OCI-M2 (cell line): ENCODE results near the gene ARNT2.

Experiments
- DNase-seq: peaks from one replicate; lab custom pipeline; 2025; ENCODE audit not compliant: unreplicated experiment; lab: John Stamatoyannopoulos, UW

The ARNT2 gene

DNA sequence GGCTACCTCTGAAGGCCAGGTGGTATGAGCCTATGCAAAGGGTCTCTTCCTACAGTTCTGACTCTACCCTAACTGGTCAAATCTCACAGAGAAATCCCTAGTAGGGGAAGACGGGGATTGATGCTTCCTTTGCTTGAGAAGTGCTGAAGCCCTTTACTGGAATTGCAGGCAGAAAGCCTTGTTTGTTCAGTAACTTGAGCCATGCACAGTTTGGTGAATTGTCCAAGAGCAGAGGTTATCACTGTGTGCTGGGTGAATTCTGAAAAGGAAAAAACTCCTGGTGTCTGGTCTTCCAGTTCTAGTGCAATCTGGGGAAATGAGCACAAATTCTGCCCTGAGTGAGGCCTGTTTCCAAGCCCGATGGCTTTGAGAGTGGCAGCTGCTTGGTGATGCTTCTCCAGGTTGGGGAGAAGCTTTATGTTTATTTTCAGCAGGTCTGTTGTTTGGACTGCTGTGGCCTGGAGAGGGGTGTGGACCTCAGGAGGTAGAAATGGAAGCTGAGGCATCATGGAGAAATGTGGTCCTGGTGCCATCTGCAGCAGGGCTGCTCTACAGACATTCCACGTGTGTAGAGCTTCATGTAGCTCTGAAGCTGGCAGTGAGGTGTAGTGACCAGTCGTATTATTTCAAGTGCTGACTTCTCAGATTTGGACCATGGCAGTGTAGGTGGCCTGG, 60.9 kb downstream of the ARNT2 start:
- no peak for DNase-seq

DNA sequence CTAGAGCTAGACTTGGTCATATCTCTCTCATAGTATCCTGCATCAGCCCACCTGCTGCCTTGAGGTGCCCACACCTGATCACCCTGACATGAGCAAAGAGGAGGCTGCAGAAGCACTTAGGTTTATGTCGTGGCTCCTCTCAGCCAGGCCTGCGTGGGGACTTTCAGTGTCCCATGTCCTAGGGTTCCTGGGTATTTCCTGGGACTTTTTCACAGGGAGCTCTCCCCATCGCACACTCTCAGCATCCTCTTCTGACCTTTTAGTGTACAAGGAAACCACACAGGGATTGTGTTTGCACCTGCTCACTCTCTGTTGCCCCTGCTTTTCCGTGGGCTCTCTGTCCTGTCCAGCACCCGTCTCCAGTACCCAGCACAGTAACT, 61.4 kb downstream of the ARNT2 start:
- no peak for DNase-seq

DNA sequence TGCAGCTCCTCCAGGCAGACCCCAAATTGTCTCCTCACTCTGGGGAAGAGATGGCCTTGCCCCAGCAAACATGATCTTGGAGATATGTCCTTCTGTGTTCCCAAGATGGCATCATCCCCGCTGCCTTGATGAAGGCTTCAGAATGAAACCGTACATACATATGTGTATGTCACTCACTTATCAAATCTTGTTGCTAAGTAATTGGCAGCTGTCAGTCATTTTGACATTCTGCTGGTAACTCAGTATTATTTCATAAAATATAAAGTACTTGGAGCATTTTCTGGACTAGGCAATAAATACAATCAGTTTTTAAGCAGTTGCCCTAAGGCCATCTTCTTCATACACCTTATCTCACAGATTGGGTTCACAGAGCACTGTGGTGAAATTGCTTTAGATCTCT, 62.4 kb downstream of the ARNT2 start:
- no peak for DNase-seq

DNA sequence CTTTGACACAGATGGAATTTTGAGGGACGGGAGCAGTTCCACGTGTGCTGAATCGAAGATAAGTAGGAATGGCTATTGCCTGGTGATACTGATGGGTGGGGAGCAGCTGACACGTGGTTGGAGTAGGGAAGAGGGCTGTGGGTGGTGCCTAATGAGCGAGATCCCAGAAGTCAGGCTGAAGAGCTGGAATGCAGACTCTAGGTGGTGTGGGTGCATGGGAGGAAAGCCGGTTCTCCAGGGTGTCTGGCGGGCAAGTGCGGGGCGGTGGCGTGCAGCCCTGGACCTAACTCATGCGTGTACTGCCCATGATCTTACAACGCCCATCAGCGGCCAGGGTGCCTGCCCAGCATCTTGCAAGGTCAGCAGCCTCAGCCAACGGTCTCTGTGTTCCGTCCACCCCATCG, 63.1 kb downstream of the ARNT2 start:
- DNase-seq, result no peak

DNA sequence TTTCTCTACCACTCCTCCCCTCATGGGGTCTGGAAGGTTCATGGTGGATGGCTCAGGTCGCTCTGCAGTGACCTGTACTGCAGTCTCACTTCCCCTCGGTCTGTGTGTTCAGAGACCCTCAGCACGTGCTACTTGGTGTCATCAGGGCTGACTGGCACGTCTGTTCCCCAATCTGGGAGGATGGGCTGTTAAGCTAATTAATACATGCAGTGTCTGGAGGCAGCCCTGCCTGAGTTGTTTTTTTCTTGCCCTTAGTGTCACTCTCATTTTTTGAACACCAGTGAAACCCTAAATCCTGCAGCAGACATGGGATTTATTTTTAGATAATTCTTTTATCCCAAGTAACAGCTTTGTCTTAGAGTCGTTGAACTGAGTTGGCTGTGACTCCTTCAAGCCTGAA, 64.6 kb downstream of the ARNT2 start:
- no peak for DNase-seq

DNA sequence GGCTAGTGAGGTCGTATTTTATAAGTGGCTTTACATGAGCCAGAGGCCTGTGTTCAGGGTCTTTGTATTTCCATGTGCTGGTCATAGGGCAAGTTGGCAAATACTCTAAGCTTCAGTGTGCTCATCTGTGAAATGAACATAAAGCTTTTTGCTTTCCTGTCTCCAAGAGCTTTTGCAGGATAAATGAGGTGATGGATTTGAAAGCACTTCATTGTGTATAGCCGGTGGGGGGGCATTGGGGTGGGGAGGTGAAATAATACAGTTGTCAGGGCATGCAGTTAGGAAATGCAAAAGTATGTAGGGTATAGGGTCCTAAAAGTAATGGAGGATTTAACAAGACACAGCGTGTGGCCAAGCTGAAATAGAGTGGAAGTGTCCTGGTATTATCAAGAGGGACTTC, 67.7 kb downstream of the ARNT2 start:
- no peak for DNase-seq

DNA sequence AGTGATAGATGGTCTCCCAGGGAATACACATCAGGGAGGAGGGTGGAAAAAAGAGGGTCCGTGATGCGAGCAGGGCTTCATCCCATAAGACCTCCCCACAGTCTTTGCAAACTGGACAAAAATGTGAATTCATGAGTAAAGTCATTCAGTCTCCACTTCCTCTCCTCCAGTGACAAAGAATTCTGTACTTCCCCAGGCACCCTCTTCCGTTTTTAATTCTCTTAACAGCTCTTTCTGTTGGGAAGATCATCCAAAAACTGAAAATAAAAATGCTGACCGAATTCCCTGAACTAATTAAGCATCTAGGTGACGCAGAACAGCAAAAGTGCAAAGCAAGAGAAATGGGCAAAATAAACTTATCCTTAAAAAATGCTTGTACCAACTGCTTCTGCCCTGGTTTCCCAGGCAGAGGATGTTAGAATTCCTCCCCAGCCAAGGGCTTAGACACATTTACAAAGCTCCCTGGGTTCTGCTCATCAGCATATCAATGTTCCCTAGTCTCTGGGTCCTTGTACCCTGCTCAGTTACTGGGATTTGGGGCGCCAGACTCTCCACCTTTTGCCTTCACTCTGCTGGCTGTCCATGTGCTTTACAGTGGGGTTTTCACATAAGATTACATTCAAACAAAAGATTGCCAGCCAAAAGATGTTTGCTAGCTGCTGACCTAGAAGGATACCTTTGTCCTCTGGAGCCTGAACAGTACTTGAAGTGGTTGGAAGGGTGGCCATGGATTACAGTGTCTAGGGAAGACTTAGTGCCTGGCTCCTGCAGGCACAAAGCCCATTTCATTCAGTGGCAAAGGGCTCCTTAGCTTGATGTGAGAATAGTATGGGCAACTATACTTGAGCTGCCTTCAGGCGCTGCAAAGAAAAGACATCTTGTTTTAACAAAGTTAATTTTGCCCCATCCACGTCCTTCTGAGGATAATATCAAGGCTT, 69.4 kb downstream of the ARNT2 start:
- no peak for DNase-seq

DNA sequence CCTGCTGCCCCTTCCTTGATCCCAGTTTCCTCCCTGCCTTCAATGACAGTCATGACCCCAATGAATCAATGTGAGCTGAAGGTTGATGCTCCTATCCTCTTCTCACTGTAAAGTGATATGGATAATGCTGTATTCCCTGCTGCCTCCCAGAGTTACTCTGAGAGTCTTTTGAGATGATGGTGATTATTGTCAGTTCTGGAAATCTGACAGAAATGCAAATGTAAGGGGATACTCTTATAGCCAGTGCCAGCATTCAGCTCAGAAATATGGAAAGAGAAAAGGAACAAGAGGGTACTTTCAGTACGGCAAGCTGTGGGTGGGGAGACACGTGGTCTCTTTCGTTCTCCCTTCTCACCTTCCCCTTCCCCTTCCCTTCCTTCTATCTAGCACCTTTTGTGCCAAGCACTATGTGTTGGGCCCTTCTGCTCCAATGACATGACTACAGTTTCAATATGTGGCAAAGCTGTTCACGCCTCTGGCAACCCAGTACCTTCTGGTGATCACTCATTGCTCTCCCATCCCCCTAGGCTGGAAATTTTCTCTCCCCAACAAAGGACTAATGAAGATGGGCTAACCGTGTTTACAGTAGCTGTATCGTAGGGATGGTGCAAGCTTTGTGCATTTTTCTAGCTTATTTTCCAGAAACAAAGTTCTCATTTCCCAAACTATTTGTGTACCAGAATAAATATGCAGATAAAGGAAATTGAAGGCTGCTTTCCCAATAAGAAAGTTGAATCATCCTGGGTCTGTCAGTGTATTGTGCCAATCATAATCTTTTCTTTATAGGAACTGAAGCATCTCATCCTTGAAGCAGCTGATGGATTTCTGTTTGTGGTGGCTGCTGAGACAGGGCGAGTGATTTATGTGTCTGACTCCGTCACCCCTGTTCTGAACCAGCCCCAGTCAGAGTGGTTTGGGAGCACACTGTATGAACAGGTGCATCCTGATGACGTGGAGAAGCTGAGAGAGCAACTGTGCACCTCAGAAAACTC, 70.3 kb downstream of the ARNT2 start:
- DNase-seq, result no peak

DNA sequence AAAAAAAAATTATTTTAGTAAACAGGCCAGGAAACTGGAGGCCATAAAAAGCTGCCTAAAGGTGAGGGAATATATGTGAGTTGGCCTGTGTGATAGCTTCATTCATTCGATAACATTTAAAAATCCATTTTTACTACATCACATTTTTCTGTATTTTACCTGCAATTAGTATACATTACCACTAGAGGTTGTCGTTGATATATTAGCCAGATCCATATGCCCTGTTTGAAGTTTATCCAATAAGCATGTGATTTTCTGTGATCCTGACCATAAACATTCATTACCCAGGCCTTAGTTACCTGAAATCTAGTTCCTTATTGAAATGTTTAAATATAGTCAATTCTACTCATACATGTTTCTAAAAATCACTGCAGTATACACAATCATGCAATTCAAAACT, 71.4 kb downstream of the ARNT2 start:
- DNase-seq, result no peak

DNA sequence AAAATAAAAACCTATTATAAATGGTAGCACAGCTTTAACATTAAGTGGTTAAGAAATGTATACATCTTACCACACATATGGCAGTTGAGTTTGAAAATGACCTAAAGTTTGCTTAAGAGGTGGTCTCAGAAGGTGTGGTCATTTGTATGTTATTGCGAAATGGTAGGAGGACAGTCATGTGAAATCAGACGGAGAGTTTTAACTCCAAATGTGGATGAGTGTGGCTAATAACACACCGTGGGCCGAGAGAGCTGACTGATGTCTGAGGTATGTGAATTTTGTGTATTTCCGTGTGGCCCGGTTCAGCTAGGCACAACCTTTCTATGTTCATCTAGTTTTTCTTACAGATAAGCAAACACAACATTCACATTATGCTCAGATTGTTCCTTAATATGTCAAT, 71.9 kb downstream of the ARNT2 start:
- DNase-seq, result no peak

DNA sequence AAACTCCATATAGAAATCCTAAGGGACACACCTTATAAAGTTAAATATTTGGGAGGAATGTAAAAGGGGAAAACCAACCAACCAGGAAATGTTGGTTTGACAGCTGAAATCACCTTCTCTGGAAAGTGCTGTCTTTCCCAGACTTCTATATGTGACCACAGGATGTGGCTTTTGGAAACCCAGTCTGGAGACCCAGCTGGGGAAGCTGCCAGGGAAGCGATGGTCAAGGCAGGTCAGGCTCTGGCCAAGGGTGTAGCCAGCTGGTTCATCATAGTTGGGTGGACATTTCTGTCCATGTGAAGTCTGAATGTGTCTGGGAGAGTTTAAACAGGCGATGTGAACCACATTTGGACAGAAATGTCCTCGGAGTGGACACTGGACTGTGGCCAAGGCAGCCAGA, 73.9 kb downstream of the ARNT2 start:
- no peak for DNase-seq

DNA sequence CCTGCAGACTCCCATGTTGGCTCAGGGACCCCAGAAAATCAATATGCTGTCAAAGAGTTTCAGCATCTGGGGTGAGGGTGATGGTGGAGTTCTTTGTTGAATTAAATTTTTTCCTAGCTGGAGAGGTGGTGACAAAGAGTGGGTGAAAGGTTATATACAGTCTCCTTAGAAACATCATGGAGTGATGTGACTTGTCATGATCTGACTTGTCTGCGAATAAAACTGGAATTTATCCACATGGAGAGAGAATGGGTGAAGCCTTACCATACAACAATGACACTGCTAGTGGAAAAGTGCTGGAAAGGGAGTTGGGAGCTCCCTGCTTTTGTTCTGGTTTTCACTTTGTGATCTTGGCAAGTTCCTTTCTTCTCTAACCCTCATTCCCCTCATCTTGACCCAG, 75.0 kb downstream of the ARNT2 start:
- DNase-seq, result no peak

DNA sequence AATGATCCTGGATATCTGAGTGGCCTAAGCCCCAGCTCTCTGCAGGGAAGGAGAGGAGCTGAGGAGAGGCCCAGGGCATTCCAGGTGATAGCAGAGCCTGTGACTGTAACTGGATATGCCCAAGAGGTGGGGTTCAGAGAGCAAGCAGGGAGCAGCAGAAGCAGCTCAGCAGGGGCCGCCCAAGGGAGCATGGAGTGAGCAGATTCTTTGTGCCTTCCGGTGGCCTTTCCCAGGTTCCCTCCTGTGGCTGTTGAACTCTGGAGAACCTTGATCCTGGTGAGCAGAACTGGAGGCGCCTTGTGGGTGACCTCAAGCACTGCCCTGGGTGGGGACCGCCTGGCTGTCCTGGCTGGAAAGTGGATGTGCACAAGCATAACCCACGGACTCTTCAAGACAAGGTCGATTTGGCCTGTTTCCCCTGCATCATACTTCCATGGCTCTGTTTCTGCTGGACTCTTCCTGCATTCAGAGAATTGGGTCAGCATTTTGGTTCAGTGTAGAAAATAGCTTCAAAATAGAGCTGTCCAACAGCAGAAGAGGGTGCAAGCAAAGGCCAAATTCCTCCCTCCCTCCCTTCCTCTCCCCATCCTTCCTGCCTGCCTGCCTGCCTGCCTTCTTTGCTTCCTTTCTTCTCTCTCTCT, 76.1 kb downstream of the ARNT2 start:
- DNase-seq, result no peak

DNA sequence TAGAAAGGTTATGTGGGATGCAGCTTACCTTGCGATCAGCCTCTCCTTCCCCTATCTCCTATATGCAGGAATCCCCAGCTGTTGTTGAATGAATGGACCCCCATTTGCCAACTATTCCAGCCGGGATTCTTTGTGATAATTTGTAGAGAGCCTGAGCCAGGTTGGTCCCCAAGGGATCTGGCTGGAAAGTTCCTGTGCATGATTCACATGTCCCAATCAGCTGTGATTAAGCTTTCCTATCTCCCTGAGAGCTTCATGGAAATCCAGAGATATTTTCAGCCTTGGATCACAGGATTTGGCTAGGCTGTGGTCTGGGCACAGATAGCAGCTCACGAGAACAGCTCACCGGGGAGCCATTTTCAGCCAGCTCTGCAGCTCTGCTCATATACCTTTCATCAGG, 76.7 kb downstream of the ARNT2 start:
- no peak for DNase-seq

DNA sequence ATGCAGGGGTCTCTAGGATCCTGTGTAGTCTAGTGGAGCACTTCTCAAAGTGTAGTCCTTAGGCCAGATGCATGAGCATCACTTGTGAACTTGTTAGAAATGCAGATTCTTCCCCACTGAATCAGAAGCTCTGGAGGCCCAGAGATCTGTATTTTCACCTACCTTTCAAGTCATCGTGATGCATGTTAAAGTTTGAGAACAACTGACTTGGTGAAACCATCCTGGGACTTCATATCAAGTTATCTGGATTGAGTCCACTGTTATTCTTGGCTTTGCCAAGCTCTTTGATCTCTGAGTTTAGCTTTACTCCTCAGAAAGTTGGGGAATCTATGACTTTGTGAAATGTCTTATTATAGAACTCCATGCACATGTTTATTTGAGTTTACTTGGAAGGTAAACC, 78.5 kb downstream of the ARNT2 start:
- DNase-seq, result no peak

DNA sequence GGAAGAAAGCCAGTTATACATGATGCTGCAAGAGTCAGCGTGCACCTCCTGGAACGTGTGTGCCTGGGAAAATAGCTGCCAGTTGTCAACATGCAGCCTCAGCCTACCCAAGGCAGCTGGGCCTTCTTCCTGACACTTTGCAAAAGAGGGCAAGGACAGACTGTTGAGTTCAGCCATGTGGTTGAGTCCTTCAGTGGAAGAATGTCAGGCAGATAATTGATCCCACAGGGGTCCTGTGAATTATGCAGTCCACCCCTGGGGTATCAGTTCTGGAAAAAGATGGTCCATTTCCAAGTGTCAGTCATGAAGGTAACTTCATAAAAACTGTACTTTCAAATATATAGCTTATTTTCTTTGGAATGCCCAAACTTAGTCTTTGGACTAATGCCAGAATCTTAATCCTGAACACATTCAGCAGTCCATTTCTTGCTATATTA, 79.6 kb downstream of the ARNT2 start:
- no peak for DNase-seq

DNA sequence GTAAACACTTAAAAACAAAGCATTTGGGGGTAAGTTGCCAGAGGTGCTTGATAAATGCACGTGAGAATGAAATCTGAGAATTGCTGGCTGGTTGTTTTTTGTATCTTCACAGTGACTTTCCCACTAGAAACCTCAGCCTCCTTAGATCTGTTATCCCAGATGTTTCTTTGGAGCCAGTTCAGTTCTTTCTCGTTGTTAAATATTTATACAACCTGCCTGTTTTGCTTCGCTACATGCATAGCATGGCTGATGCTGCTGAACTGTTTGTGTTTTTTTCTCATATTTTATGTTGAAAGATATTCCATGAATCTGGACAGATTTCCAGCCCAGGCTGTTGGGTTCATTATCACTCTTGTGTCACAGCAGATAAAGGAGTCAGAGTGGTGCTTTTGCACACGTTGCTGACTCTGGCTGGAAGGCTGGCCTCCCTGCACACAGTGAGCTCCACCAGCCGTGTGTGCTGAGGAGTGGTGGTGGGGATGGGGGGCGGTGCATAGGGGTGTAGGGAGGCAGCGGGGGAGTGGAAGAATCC, 80.2 kb downstream of the ARNT2 start:
- DNase-seq, result no peak

DNA sequence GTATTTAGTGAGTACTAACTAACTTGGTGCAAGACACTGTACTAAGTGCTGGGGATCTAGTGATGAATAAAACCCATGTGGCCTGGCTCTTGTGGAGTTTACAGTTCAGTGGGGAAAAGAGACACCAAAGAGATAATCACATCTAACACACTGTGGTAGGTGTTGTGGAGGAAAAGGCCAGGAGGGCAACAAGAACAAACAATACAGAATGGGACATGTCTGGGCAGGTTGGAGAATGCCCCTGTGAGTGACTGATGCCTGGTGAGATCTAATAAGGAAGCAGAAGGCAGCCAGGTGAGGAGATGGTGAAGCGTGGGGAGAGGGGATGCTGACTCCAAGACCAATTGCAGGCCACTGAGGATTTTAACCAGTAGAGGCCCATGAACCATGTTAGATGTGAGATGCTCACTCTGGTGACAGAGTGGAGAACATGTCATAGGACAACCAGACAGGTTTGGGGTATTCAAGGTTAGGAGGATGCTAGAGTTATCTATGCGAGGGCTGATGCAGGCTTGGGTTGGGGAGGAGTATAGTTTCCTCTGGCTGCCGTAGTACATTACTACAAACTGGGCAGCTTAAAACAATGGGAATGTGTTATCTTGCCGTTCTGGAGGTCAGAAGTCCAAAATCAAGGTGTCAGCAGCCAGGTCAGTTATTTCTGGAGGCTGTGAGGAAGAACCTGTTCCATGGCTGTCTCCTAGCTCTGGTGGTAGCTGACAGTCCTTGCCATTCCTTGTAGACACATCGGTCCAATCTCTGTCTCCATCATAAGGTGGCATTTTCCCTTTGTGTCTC, 81.4 kb downstream of the ARNT2 start:
- no peak for DNase-seq

DNA sequence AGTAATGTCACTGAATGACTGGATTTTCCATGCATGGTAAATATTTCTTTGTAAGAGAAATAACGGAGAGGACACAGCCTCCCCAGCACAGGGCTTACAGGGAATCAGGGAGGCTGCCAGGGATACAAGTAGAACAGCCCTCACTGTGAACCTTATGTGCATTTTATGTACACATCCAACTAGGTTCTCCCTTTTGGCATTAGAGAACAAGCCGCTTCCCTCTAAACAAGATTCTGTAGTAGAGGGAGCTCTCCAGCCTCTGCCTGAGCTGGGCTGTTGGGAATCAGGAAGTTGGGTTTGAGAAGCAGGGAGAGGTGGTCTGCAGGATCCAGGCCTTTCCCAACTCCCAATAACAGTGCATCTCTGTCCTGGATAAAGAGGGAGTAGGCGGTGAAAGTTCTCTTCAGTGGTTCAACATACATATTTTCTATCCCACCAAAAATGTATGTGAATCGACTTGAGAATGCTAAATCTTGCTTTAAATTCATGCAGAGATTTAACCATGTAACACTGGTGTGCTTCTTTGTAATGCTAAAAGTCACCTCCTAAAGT, 83.7 kb downstream of the ARNT2 start:
- DNase-seq, result no peak
